ENCODE measurements around the gene GPR68. TPM values are rescaled to one million over a fixed set of nuclear protein-coding genes. Genes with fewer than 3 reads are reported as not detected.
"Not testable (repeated sequence)": the region's sequence is repeated elsewhere in the genome, so short reads cannot be mapped to it uniquely, and the experiment has no call there.

GPR68 gene
- total RNA-seq, 2 donors from 2014 or later, result 18.9 to 19.2 TPM

GRCh38 chr14:91256661-91257060, 12.2 kb upstream of the GPR68 start:
- Mint-ChIP-seq H3K27ac (peak overlapping the region; percentile 47), H3K4me3 (no peak overlapping the region), H3K4me1 (ENCODE audit: low read depth) (peaks cover 80% of the 10 kb centered on the region), H3K9me3 (no peaks in the 10 kb centered on the region), H3K27me3 (ENCODE audit: low read depth) (no peaks in the 10 kb centered on the region), H3K36me3 (ENCODE audit: insufficient read depth in 2 of 2) (peaks cover 3 to 4% of the 10 kb centered on the region in 2 donors)
- no peak for ATAC-seq (replicated peaks in 1 of 2)
- DNase-seq, result no peak

- peak overlapping the region; percentile 59 to 75 for H3K4me3 Mint-ChIP-seq
- H3K27me3 Mint-ChIP-seq (ENCODE audit: low read depth), result no peaks in the 10 kb centered on the region
- no peak for ATAC-seq (replicated peaks in 1 of 2)
- DNase-seq, result no peak
- no peak overlapping the region for H3K27ac Mint-ChIP-seq
- peaks cover 3 to 5% of the 10 kb centered on the region in 2 donors for H3K36me3 Mint-ChIP-seq (ENCODE audit: insufficient read depth in 2 of 2)
- H3K4me1 Mint-ChIP-seq (ENCODE audit: low read depth), result peaks cover 81% of the 10 kb centered on the region
- no peaks in the 10 kb centered on the region for H3K9me3 Mint-ChIP-seq
These were observed 10.7 kb upstream of the GPR68 start for GRCh38 chr14:91255026-91255695.

GRCh38 chr14:91254461-91254860, 10.0 kb upstream of the GPR68 start:
- Mint-ChIP-seq H3K4me3 (peak overlapping the region; percentile 59 to 75), H3K27me3 (ENCODE audit: low read depth) (no peaks in the 10 kb centered on the region), H3K9me3 (no peaks in the 10 kb centered on the region), H3K36me3 (ENCODE audit: insufficient read depth in 2 of 2) (peaks cover 3 to 5% of the 10 kb centered on the region in 2 donors), H3K4me1 (ENCODE audit: low read depth) (peaks cover 81% of the 10 kb centered on the region), H3K27ac (peak overlapping the region; percentile 70)
- ATAC-seq (replicated peaks in 1 of 2), result peak in 1 of 2 donors; percentile 18
- peak in 1 of 2 donors; percentile 27 for DNase-seq

GRCh38 chr14:91253795-91254323, 9.4 kb upstream of the GPR68 start:
- Mint-ChIP-seq H3K9me3 (no peaks in the 10 kb centered on the region), H3K36me3 (ENCODE audit: insufficient read depth in 2 of 2) (peaks cover 3 to 5% of the 10 kb centered on the region in 2 donors), H3K27ac (peak overlapping the region; percentile 70), H3K4me1 (ENCODE audit: low read depth) (peaks cover 84% of the 10 kb centered on the region), H3K27me3 (ENCODE audit: low read depth) (no peaks in the 10 kb centered on the region), H3K4me3 (peak overlapping the region; percentile 59 to 75)
- DNase-seq, result peak in 1 of 2 donors; percentile 29
- peak in 1 of 2 donors; percentile 1 for ATAC-seq (replicated peaks in 1 of 2)

- ATAC-seq (replicated peaks in 1 of 2) (peak; percentile 47 to 49), DNase-seq (peak; percentile 53 to 73)
- Mint-ChIP-seq H3K27me3 (ENCODE audit: low read depth) (no peaks in the 10 kb centered on the region), H3K36me3 (ENCODE audit: insufficient read depth in 2 of 2) (peaks cover 3 to 5% of the 10 kb centered on the region in 2 donors), H3K4me3 (peak overlapping the region; percentile 57 to 75), H3K9me3 (no peaks in the 10 kb centered on the region), H3K4me1 (ENCODE audit: low read depth) (peaks cover 84% of the 10 kb centered on the region), H3K27ac (peak overlapping the region; percentile 51)
These were observed 8.6 kb upstream of the GPR68 start for GRCh38 chr14:91252871-91253794.

- Mint-ChIP-seq H3K4me1 (ENCODE audit: low read depth) (peaks cover 85% of the 10 kb centered on the region), H3K36me3 (ENCODE audit: insufficient read depth in 2 of 2) (peaks cover 11 to 13% of the 10 kb centered on the region in 2 donors), H3K27me3 (ENCODE audit: low read depth) (no peaks in the 10 kb centered on the region), H3K4me3 (peak overlapping the region; percentile 67 to 78), H3K27ac (peak overlapping the region; percentile 88), H3K9me3 (peaks cover 4 to 5% of the 10 kb centered on the region in 2 donors)
- ATAC-seq (replicated peaks in 1 of 2), result no peak
- DNase-seq, result no peak
These were observed 6.4 kb upstream of the GPR68 start for GRCh38 chr14:91250912-91251311.

GRCh38 chr14:91249841-91250616, 5.5 kb upstream of the GPR68 start:
- H3K27ac Mint-ChIP-seq, result peak overlapping the region; percentile 88
- ATAC-seq (replicated peaks in 1 of 2), result peak in 1 of 2 donors; percentile 5
- H3K4me1 Mint-ChIP-seq (ENCODE audit: low read depth), result peaks cover 88% of the 10 kb centered on the region
- peak; percentile 49 to 51 for DNase-seq
- H3K27me3 Mint-ChIP-seq (ENCODE audit: low read depth), result no peaks in the 10 kb centered on the region
- H3K9me3 Mint-ChIP-seq, result peaks cover 4 to 5% of the 10 kb centered on the region in 2 donors
- H3K36me3 Mint-ChIP-seq (ENCODE audit: insufficient read depth in 2 of 2), result peaks cover 11 to 13% of the 10 kb centered on the region in 2 donors
- H3K4me3 Mint-ChIP-seq, result peak overlapping the region; percentile 45 to 78

- H3K36me3 Mint-ChIP-seq (ENCODE audit: insufficient read depth in 2 of 2), result peaks cover 18 to 21% of the 10 kb centered on the region in 2 donors
- peak; percentile 81 to 87 for DNase-seq
- H3K4me3 Mint-ChIP-seq, result peak overlapping the region; percentile 77 to 88
- peaks cover 4 to 5% of the 10 kb centered on the region in 2 donors for H3K9me3 Mint-ChIP-seq
- H3K4me1 Mint-ChIP-seq (ENCODE audit: low read depth), result peaks cover 97% of the 10 kb centered on the region
- peak overlapping the region; percentile 85 for H3K27ac Mint-ChIP-seq
- no peaks in the 10 kb centered on the region for H3K27me3 Mint-ChIP-seq (ENCODE audit: low read depth)
- ATAC-seq (replicated peaks in 1 of 2), result peak; percentile 67 to 70
These were observed 1.7 kb upstream of the GPR68 start for GRCh38 chr14:91246051-91246852.

GRCh38 chr14:91245616-91246015, 1.1 kb upstream of the GPR68 start:
- DNase-seq, H3K9me3 Mint-ChIP-seq: not testable (repeated sequence)
- peak overlapping the region; percentile 77 to 88 for H3K4me3 Mint-ChIP-seq

GRCh38 chr14:91245029-91245428, 525 bp upstream of the GPR68 start:
- H3K36me3 Mint-ChIP-seq (ENCODE audit: insufficient read depth in 2 of 2), result peaks cover 19 to 25% of the 10 kb centered on the region in 2 donors
- peak overlapping the region; percentile 85 for H3K27ac Mint-ChIP-seq
- H3K4me3 Mint-ChIP-seq, result peak overlapping the region; percentile 77 to 88
- peak; percentile 24 to 31 for ATAC-seq (replicated peaks in 1 of 2)
- H3K4me1 Mint-ChIP-seq (ENCODE audit: low read depth), result peaks cover 97% of the 10 kb centered on the region
- H3K27me3 Mint-ChIP-seq (ENCODE audit: low read depth), result no peaks in the 10 kb centered on the region
- DNase-seq, result peak; percentile 78 to 80
- peaks cover 4 to 5% of the 10 kb centered on the region in 2 donors for H3K9me3 Mint-ChIP-seq

More at GRCh38 chr14:91245616-91246015, 1.1 kb upstream of the GPR68 start:
- Mint-ChIP-seq H3K4me1 (ENCODE audit: low read depth) (peaks cover 97% of the 10 kb centered on the region), H3K27ac (peak overlapping the region; percentile 85), H3K36me3 (ENCODE audit: insufficient read depth in 2 of 2) (peaks cover 19 to 23% of the 10 kb centered on the region in 2 donors)
- H3K27me3 Mint-ChIP-seq (ENCODE audit: low read depth); ATAC-seq (replicated peaks in 1 of 2): not testable (repeated sequence)

- Mint-ChIP-seq H3K4me3 (peak overlapping the region; percentile 77 to 88), H3K27me3 (ENCODE audit: low read depth) (no peaks in the 10 kb centered on the region), H3K4me1 (ENCODE audit: low read depth) (peaks cover 100% of the 10 kb centered on the region), H3K36me3 (ENCODE audit: insufficient read depth in 2 of 2) (peaks cover 27 to 28% of the 10 kb centered on the region in 2 donors), H3K27ac (peak overlapping the region; percentile 85), H3K9me3 (peaks cover 4 to 5% of the 10 kb centered on the region in 2 donors)
- ATAC-seq (replicated peaks in 1 of 2) (no peak), DNase-seq (no peak)
These were observed 1.4 kb downstream of the GPR68 start for GRCh38 chr14:91243074-91243471.

Measured in activated T-cell treated with anti-CD3 and anti-CD28 coated beads, Interleukin-2, amount 50 U/mL, for 72 hours (primary cell).